HepG2 (cell line): Measurements from ENCODE around the gene FOSB. TPM values are rescaled to one million over a fixed set of nuclear protein-coding genes. Genes with fewer than 3 reads are reported as not detected.

Experiments
- DPF2 ChIP-seq: sonication (generic); formaldehyde crosslinking; IDR thresholded peaks from 2 replicates; pipeline ENCODE4 v1.4.0; 2020; ENCODE audit warnings: mild to moderate bottlenecking, low read depth, missing genetic modification reagents, borderline replicate concordance
- FOSL2 ChIP-seq: sonication (generic); formaldehyde crosslinking; IDR thresholded peaks from 2 replicates; pipeline ENCODE4 v1.4.0; 2020; ENCODE audit warnings: missing genetic modification reagents
- MAF1 ChIP-seq: sonication (generic); formaldehyde crosslinking; IDR thresholded peaks from 2 replicates; pipeline ENCODE4 v1.5.0; 2020; ENCODE audit warnings: missing genetic modification reagents, borderline replicate concordance
- MIER2 ChIP-seq: IDR thresholded peaks from 2 replicates; pipeline ENCODE4 v1.6.1; 2016; ENCODE audit warnings: missing biosample characterization, missing genetic modification reagents
- SOX13 ChIP-seq, 3 experiments: fragments of 450-650 bp in 1 of 3; sonication (generic) in 1 of 3; formaldehyde crosslinking in 1 of 3; IDR thresholded peaks in 2 of 3; conservative IDR thresholded peaks in 1 of 3; 2 replicates each; pipeline versions ENCODE4 v1.5.0 to v1.6.1; 2016 to 2020; ENCODE audit warnings: antibody characterized with exemption in 1 of 3, mild to moderate bottlenecking in 1 of 3, missing compliant biosample characterization in 1 of 3, missing genetic modification reagents in 1 of 3, moderate library complexity in 1 of 3
- SP4 ChIP-seq: sonication (generic); formaldehyde crosslinking; IDR thresholded peaks from 2 replicates; pipeline ENCODE4 v1.8.1; 2023; ENCODE audit warnings: mild to moderate bottlenecking, missing genetic modification reagents
- SYNCRIP ChIP-seq: fragments of 200-400 bp; formaldehyde crosslinking; IDR thresholded peaks from 2 replicates; pipeline ENCODE4 v1.6.1; 2018; ENCODE audit warnings: mild to moderate bottlenecking, low read depth, low read length; ENCODE audit not compliant: insufficient read depth
- TGIF2 ChIP-seq: IDR thresholded peaks from 2 replicates; pipeline ENCODE4 v1.6.1; 2016; ENCODE audit warnings: control low read depth, missing compliant biosample characterization
- ZC3H13 ChIP-seq: sonication (generic); formaldehyde crosslinking; IDR thresholded peaks from 2 replicates; pipeline ENCODE4 v1.8.1; 2023; ENCODE audit warnings: mild to moderate bottlenecking, missing genetic modification reagents, moderate library complexity
- ZNF567 ChIP-seq: sonication (generic); formaldehyde crosslinking; IDR thresholded peaks from 2 replicates; pipeline ENCODE4 v1.8.1; 2023; ENCODE audit warnings: mild to moderate bottlenecking, missing genetic modification reagents, borderline replicate concordance
- ZNF572 ChIP-seq: sonication (generic); formaldehyde crosslinking; IDR thresholded peaks from 2 replicates; pipeline ENCODE4 v1.5.1; 2020; ENCODE audit warnings: mild to moderate bottlenecking, missing genetic modification reagents
- polyA plus RNA-seq, 8 experiments: library from polyadenylated mRNA; depleted of rRNA in 3 of 8; stranded (reverse) in 7 of 8; unstranded in 1 of 8; fragments of >200 nt; fragmentation: Illumina TruSeq in 4 of 8; extraction: Trizol in 4 of 8; gene quantifications; 2 replicates each; pipeline versions ENCODE4 v1.2.1 to v1.2.3, GENCODE V29; 2011 to 2016; ENCODE audit warnings: low read depth in 4 of 8, missing spikeins in 1 of 8, mixed read lengths in 1 of 8; ENCODE audit not compliant: insufficient read depth in 1 of 8
- total RNA-seq, 5 experiments: library from RNA; depleted of rRNA; stranded (reverse); fragments of >200 nt; fragmentation: Illumina TruSeq; extraction: Trizol; gene quantifications; 2 replicates each; pipeline ENCODE4 v1.2.3, GENCODE V29; 2016; ENCODE audit warnings: low read depth in 1 of 5
- TF ChIP-seq, protein P1 (sequence below): sonication (generic); formaldehyde crosslinking; IDR thresholded peaks from 2 replicates; pipeline ENCODE4 v1.9.0; 2021; ENCODE audit warnings: missing genetic modification reagents, mild to moderate bottlenecking, borderline replicate concordance
- TF ChIP-seq, protein P2 (sequence below): sonication (generic); IDR thresholded peaks from 2 replicates; pipeline ENCODE4 v1.6.1; 2016; ENCODE audit warnings: low read depth, borderline replicate concordance
- TF ChIP-seq, protein P3 (sequence below): sonication (generic); formaldehyde crosslinking; IDR thresholded peaks from 2 replicates; pipeline ENCODE4 v1.4.0; 2020; ENCODE audit warnings: missing genetic modification reagents

Gene FOSB
- total and polyA plus RNA-seq, 2 of the 13 experiments (the other 11 are each of a cell fraction or from before 2014, with no cell fraction given) = 2.8 to 6.0 TPM

DNA sequence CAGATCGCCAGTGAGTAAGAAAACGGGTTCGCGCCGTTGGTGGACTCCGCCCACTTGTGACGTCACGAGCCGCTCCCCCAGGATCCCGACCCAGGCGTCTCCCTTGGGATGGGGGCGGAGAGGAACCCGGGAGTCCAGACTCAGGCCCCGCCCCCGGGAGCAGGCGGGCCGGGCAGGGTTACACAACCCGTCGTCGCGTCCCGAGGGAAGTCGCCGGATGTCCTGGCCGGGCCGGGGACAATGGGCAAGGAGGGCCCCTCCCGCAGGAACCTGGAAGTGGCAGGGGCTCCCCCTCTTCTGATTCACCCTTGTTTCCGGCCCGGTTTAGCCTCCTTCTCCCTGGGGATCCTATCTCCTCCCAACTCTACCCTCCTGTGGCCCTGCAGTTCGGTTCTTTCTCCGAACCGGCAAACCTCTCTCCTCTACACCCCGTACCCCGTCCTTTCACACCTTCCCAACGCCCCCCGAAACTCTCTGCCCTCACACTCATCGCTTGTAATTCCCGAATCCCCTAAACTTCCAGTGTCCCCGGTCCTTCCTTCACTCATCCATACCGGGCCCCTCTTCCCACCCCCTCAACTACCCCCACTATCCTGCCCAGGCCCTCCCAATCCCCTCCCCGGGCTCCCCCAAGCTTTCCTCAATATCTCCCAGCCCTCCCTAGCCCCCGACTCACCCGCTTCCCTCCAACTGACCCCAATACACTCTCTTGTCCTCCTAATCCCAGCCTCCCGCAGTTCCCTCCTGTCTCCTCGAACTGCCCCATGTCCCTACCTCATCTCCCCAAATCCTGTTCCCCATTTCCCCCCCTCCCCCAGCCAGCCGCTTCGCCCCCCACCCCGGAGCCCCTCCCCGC lies 24.1 kb upstream of the FOSB start (continued):
- TF ChIP-seq, protein P1, sequence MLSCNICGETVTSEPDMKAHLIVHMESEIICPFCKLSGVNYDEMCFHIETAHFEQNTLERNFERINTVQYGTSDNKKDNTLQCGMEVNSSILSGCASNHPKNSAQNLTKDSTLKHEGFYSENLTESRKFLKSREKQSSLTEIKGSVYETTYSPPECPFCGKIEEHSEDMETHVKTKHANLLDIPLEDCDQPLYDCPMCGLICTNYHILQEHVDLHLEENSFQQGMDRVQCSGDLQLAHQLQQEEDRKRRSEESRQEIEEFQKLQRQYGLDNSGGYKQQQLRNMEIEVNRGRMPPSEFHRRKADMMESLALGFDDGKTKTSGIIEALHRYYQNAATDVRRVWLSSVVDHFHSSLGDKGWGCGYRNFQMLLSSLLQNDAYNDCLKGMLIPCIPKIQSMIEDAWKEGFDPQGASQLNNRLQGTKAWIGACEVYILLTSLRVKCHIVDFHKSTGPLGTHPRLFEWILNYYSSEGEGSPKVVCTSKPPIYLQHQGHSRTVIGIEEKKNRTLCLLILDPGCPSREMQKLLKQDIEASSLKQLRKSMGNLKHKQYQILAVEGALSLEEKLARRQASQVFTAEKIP (CRISPR knock-in tag) = no peak
- TF ChIP-seq SYNCRIP (no peak), SOX13 (IDR thresholded peaks at IDR 0.05) (peak; percentile 65; the same call in 1 of the 2 replicates), SOX13 (CRISPR knock-in tag; conservative IDR thresholded peaks at IDR 0.05 in 1 of 2, IDR thresholded peaks at IDR 0.05 in 1 of 2) (peak in 1 of 2 experiments; percentile 91; a peak in 2 of 4 replicates), ZNF572 (CRISPR knock-in tag) (no peak), TGIF2 (peak; percentile 41; the same call in 1 of the 2 replicates), MAF1 (CRISPR knock-in tag) (no peak), ZNF567 (no peak), SP4 (CRISPR knock-in tag) (peak; percentile 76; the same call in 1 of the 2 replicates), MIER2 (CRISPR knock-in tag) (no peak), FOSL2 (CRISPR knock-in tag) (peak; percentile 81), ZC3H13 (CRISPR knock-in tag) (no peak), DPF2 (CRISPR knock-in tag) (no peak)
- TF ChIP-seq, protein P2, sequence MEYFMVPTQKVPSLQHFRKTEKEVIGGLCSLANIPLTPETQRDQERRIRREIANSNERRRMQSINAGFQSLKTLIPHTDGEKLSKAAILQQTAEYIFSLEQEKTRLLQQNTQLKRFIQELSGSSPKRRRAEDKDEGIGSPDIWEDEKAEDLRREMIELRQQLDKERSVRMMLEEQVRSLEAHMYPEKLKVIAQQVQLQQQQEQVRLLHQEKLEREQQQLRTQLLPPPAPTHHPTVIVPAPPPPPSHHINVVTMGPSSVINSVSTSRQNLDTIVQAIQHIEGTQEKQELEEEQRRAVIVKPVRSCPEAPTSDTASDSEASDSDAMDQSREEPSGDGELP = peak; percentile 67; the same call in 1 of the 2 replicates
- TF ChIP-seq, protein P3, sequence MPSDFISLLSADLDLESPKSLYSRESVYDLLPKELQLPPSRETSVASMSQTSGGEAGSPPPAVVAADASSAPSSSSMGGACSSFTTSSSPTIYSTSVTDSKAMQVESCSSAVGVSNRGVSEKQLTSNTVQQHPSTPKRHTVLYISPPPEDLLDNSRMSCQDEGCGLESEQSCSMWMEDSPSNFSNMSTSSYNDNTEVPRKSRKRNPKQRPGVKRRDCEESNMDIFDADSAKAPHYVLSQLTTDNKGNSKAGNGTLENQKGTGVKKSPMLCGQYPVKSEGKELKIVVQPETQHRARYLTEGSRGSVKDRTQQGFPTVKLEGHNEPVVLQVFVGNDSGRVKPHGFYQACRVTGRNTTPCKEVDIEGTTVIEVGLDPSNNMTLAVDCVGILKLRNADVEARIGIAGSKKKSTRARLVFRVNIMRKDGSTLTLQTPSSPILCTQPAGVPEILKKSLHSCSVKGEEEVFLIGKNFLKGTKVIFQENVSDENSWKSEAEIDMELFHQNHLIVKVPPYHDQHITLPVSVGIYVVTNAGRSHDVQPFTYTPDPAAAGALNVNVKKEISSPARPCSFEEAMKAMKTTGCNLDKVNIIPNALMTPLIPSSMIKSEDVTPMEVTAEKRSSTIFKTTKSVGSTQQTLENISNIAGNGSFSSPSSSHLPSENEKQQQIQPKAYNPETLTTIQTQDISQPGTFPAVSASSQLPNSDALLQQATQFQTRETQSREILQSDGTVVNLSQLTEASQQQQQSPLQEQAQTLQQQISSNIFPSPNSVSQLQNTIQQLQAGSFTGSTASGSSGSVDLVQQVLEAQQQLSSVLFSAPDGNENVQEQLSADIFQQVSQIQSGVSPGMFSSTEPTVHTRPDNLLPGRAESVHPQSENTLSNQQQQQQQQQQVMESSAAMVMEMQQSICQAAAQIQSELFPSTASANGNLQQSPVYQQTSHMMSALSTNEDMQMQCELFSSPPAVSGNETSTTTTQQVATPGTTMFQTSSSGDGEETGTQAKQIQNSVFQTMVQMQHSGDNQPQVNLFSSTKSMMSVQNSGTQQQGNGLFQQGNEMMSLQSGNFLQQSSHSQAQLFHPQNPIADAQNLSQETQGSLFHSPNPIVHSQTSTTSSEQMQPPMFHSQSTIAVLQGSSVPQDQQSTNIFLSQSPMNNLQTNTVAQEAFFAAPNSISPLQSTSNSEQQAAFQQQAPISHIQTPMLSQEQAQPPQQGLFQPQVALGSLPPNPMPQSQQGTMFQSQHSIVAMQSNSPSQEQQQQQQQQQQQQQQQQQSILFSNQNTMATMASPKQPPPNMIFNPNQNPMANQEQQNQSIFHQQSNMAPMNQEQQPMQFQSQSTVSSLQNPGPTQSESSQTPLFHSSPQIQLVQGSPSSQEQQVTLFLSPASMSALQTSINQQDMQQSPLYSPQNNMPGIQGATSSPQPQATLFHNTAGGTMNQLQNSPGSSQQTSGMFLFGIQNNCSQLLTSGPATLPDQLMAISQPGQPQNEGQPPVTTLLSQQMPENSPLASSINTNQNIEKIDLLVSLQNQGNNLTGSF (CRISPR knock-in tag) = no peak
